Activated T-cell treated with anti-CD3 and anti-CD28 coated beads, Interleukin-2, amount 50 U/mL, for 48 hours (primary cell): Measurements from ENCODE around the gene SERPINF2.
"Not testable (repeated sequence)": the region's sequence is repeated elsewhere in the genome, so short reads cannot be mapped to it uniquely, and the experiment has no call there.

Experiments
- DNase-seq, 2 experiments: peaks; one replicate each; pipeline ENCODE4 v3.0.0-alpha.2; 2020

The SERPINF2 gene

GRCh38 chr17:1764705-1765104 is 22.0 kb downstream of the SERPINF2 start:
- not testable (repeated sequence) for DNase-seq

GRCh38 chr17:1765576-1765975 is 22.9 kb downstream of the SERPINF2 start:
- no peak for DNase-seq

- no peak for DNase-seq
These were observed 23.9 kb downstream of the SERPINF2 start for GRCh38 chr17:1766382-1767135.

- no peak for DNase-seq
These were observed 24.7 kb downstream of the SERPINF2 start for GRCh38 chr17:1767358-1767757.

- DNase-seq = peak; percentile 46 to 52
These were observed 27.3 kb downstream of the SERPINF2 start for GRCh38 chr17:1769822-1770477.

GRCh38 chr17:1773000-1773695 is 30.5 kb downstream of the SERPINF2 start:
- not testable (repeated sequence) for DNase-seq

- no peak for DNase-seq
These were observed 31.1 kb downstream of the SERPINF2 start for GRCh38 chr17:1773696-1774181.

- DNase-seq = no peak
These were observed 31.9 kb downstream of the SERPINF2 start for GRCh38 chr17:1774390-1775176.

GRCh38 chr17:1776328-1776727 is 33.7 kb downstream of the SERPINF2 start:
- no peak for DNase-seq

- no peak for DNase-seq
These were observed 34.2 kb downstream of the SERPINF2 start for GRCh38 chr17:1776857-1777256.

- DNase-seq = no peak
These were observed 37.0 kb downstream of the SERPINF2 start for GRCh38 chr17:1779571-1780131.

- DNase-seq = no peak
These were observed 39.5 kb downstream of the SERPINF2 start for GRCh38 chr17:1782171-1782567.

- DNase-seq = no peak
These were observed 40.6 kb downstream of the SERPINF2 start for GRCh38 chr17:1783271-1783670.

GRCh38 chr17:1783834-1784611 is 41.4 kb downstream of the SERPINF2 start:
- DNase-seq = no peak

GRCh38 chr17:1785930-1786329 is 43.3 kb downstream of the SERPINF2 start:
- DNase-seq = no peak

- no peak for DNase-seq
These were observed 44.0 kb downstream of the SERPINF2 start for GRCh38 chr17:1786708-1787107.

GRCh38 chr17:1787301-1787902 is 44.7 kb downstream of the SERPINF2 start:
- no peak for DNase-seq

- DNase-seq = no peak
These were observed 47.3 kb downstream of the SERPINF2 start for GRCh38 chr17:1789936-1790335.

- no peak for DNase-seq
These were observed 50.1 kb downstream of the SERPINF2 start for GRCh38 chr17:1792495-1793446.

- no peak for DNase-seq
These were observed 50.8 kb downstream of the SERPINF2 start for GRCh38 chr17:1793447-1793806.
